K562 (cell line): Measurements from ENCODE around the gene PLA2G4D. TPM values are rescaled to one million over a fixed set of nuclear protein-coding genes. Genes with fewer than 3 reads are reported as not detected.

Source experiments
- polyA plus RNA-seq, 8 experiments: library from polyadenylated mRNA; depleted of rRNA in 4 of 8; stranded (reverse) in 5 of 8; unstranded in 3 of 8; fragments of >200 nt; fragmentation: Nextera tagmentation in 2 of 8; fragmentation: Illumina TruSeq in 1 of 8; extraction: Ambion mirVana in 2 of 8; extraction: Trizol in 1 of 8; gene quantifications; 2 replicates each; pipeline versions ENCODE4 v1.2.1 to v1.2.3, GENCODE V29; 2011 to 2014; ENCODE audit warnings: inconsistent platforms in 1 of 8, missing spikeins in 1 of 8
- total RNA-seq, 7 experiments: library from RNA; depleted of rRNA in 6 of 7; stranded (reverse); fragments of >200 nt in 6 of 7; fragmentation: Illumina TruSeq in 2 of 7; extraction: Trizol in 2 of 7; gene quantifications; 2 replicates each; pipeline versions ENCODE4 v1.2.1 to v1.2.3, GENCODE V29; 2011 to 2021; ENCODE audit warnings: low replicate concordance in 1 of 7

Gene PLA2G4D
- total and polyA plus RNA-seq, 9 of the 15 experiments (the other 6 are each of a cell fraction or from before 2014, with no cell fraction given) = 0.04 TPM; not detected in 8

Other genes with a start within 250 kb of the PLA2G4D start
- gene SPTBN5, start 200.5 kb downstream of the PLA2G4D start, total RNA-seq (2014; rRNA removed) = not detected in 2 replicates
- not detected in 2 replicates for gene SPTBN5, start 200.5 kb downstream of the PLA2G4D start, total RNA-seq (2014; rRNA removed; fragmentation: Illumina TruSeq; extraction: Trizol)
- gene SPTBN5, start 200.5 kb downstream of the PLA2G4D start, total RNA-seq (2015; rRNA removed; fragmentation: Illumina TruSeq; extraction: Trizol) = not detected in 2 replicates
- gene SPTBN5, start 200.5 kb downstream of the PLA2G4D start, total RNA-seq (2021) = 0.02 TPM in 1 of 2 replicates, not detected in the other
- gene SPTBN5, start 200.5 kb downstream of the PLA2G4D start, polyA plus RNA-seq (2011; rRNA removed) = 0.01 TPM in 1 of 2 replicates, not detected in the other
- not detected in 2 replicates for gene SPTBN5, start 200.5 kb downstream of the PLA2G4D start, polyA plus RNA-seq (2014; fragmentation: Illumina TruSeq; extraction: Trizol)
- not detected for gene SPTBN5, start 200.5 kb downstream of the PLA2G4D start, polyA plus RNA-seq (2014; fragmentation: Nextera tagmentation; extraction: Ambion mirVana)
- not detected in 2 replicates for gene SPTBN5, start 200.5 kb downstream of the PLA2G4D start, polyA plus RNA-seq (2014; rRNA removed)
- 9.8 and 12.6 TPM in 2 replicates for gene EHD4, start 122.0 kb downstream of the PLA2G4D start, total RNA-seq (2014; rRNA removed)
- gene EHD4, start 122.0 kb downstream of the PLA2G4D start, total RNA-seq (2014; rRNA removed; fragmentation: Illumina TruSeq; extraction: Trizol) = 4.6 and 5.2 TPM in 2 replicates
- 5.6 and 5.7 TPM in 2 replicates for gene EHD4, start 122.0 kb downstream of the PLA2G4D start, total RNA-seq (2015; rRNA removed; fragmentation: Illumina TruSeq; extraction: Trizol)
- 10.3 and 11.4 TPM in 2 replicates for gene EHD4, start 122.0 kb downstream of the PLA2G4D start, total RNA-seq (2021)
- gene EHD4, start 122.0 kb downstream of the PLA2G4D start, polyA plus RNA-seq (2011; rRNA removed) = 6.4 and 7.4 TPM in 2 replicates
- gene EHD4, start 122.0 kb downstream of the PLA2G4D start, polyA plus RNA-seq (2014; fragmentation: Illumina TruSeq; extraction: Trizol) = 7.0 and 8.1 TPM in 2 replicates
- under 1 TPM; 0.89 to 0.96 TPM for gene EHD4, start 122.0 kb downstream of the PLA2G4D start, polyA plus RNA-seq (2014; fragmentation: Nextera tagmentation; extraction: Ambion mirVana)
- 7.5 and 7.7 TPM in 2 replicates for gene EHD4, start 122.0 kb downstream of the PLA2G4D start, polyA plus RNA-seq (2014; rRNA removed)
- gene PLA2G4E, start 73.5 kb downstream of the PLA2G4D start, total RNA-seq (2014; rRNA removed) = not detected in 2 replicates
- gene PLA2G4E, start 73.5 kb downstream of the PLA2G4D start, total RNA-seq (2014; rRNA removed; fragmentation: Illumina TruSeq; extraction: Trizol) = not detected in 2 replicates
- not detected in 2 replicates for gene PLA2G4E, start 73.5 kb downstream of the PLA2G4D start, total RNA-seq (2015; rRNA removed; fragmentation: Illumina TruSeq; extraction: Trizol)
- gene PLA2G4E, start 73.5 kb downstream of the PLA2G4D start, total RNA-seq (2021) = not detected in 2 replicates
- gene PLA2G4E, start 73.5 kb downstream of the PLA2G4D start, polyA plus RNA-seq (2011; rRNA removed) = 0.03 TPM in 1 of 2 replicates, not detected in the other
- gene PLA2G4E, start 73.5 kb downstream of the PLA2G4D start, polyA plus RNA-seq (2014; fragmentation: Illumina TruSeq; extraction: Trizol) = not detected in 2 replicates
- not detected for gene PLA2G4E, start 73.5 kb downstream of the PLA2G4D start, polyA plus RNA-seq (2014; fragmentation: Nextera tagmentation; extraction: Ambion mirVana)
- not detected in 2 replicates for gene PLA2G4E, start 73.5 kb downstream of the PLA2G4D start, polyA plus RNA-seq (2014; rRNA removed)
- gene PLA2G4F, start 62.1 kb upstream of the PLA2G4D start, total RNA-seq (2014; rRNA removed) = not detected in 2 replicates
- gene PLA2G4F, start 62.1 kb upstream of the PLA2G4D start, total RNA-seq (2014; rRNA removed; fragmentation: Illumina TruSeq; extraction: Trizol) = not detected in 2 replicates
- not detected in 2 replicates for gene PLA2G4F, start 62.1 kb upstream of the PLA2G4D start, total RNA-seq (2015; rRNA removed; fragmentation: Illumina TruSeq; extraction: Trizol)
- gene PLA2G4F, start 62.1 kb upstream of the PLA2G4D start, total RNA-seq (2021) = 0.02 TPM in 1 of 2 replicates, not detected in the other
- not detected in 2 replicates for gene PLA2G4F, start 62.1 kb upstream of the PLA2G4D start, polyA plus RNA-seq (2011; rRNA removed)
- gene PLA2G4F, start 62.1 kb upstream of the PLA2G4D start, polyA plus RNA-seq (2014; fragmentation: Illumina TruSeq; extraction: Trizol) = not detected in 2 replicates
- gene PLA2G4F, start 62.1 kb upstream of the PLA2G4D start, polyA plus RNA-seq (2014; fragmentation: Nextera tagmentation; extraction: Ambion mirVana) = not detected
- gene PLA2G4F, start 62.1 kb upstream of the PLA2G4D start, polyA plus RNA-seq (2014; rRNA removed) = not detected in 2 replicates
- gene VPS39, start 113.7 kb upstream of the PLA2G4D start, total RNA-seq (2014; rRNA removed) = 16.8 and 17.1 TPM in 2 replicates
- 20.0 and 21.5 TPM in 2 replicates for gene VPS39, start 113.7 kb upstream of the PLA2G4D start, total RNA-seq (2014; rRNA removed; fragmentation: Illumina TruSeq; extraction: Trizol)
- gene VPS39, start 113.7 kb upstream of the PLA2G4D start, total RNA-seq (2015; rRNA removed; fragmentation: Illumina TruSeq; extraction: Trizol) = 21.6 and 23.1 TPM in 2 replicates
- 31.9 and 37.3 TPM in 2 replicates for gene VPS39, start 113.7 kb upstream of the PLA2G4D start, total RNA-seq (2021)
- gene VPS39, start 113.7 kb upstream of the PLA2G4D start, polyA plus RNA-seq (2011; rRNA removed) = 34.4 and 37.5 TPM in 2 replicates
- 27.8 and 28.7 TPM in 2 replicates for gene VPS39, start 113.7 kb upstream of the PLA2G4D start, polyA plus RNA-seq (2014; fragmentation: Illumina TruSeq; extraction: Trizol)
- 1 to 10 TPM; 3.2 to 8.0 TPM for gene VPS39, start 113.7 kb upstream of the PLA2G4D start, polyA plus RNA-seq (2014; fragmentation: Nextera tagmentation; extraction: Ambion mirVana)
- gene VPS39, start 113.7 kb upstream of the PLA2G4D start, polyA plus RNA-seq (2014; rRNA removed) = 21.8 and 28.2 TPM in 2 replicates
- 9.3 and 11.6 TPM in 2 replicates for gene GANC, start 178.6 kb upstream of the PLA2G4D start, total RNA-seq (2014; rRNA removed)
- gene GANC, start 178.6 kb upstream of the PLA2G4D start, total RNA-seq (2014; rRNA removed; fragmentation: Illumina TruSeq; extraction: Trizol) = 12.3 and 14.7 TPM in 2 replicates
- 13.2 and 15.1 TPM in 2 replicates for gene GANC, start 178.6 kb upstream of the PLA2G4D start, total RNA-seq (2015; rRNA removed; fragmentation: Illumina TruSeq; extraction: Trizol)
- 14.5 and 15.0 TPM in 2 replicates for gene GANC, start 178.6 kb upstream of the PLA2G4D start, total RNA-seq (2021)
- 19.0 and 19.2 TPM in 2 replicates for gene GANC, start 178.6 kb upstream of the PLA2G4D start, polyA plus RNA-seq (2011; rRNA removed)
- 13.6 and 15.3 TPM in 2 replicates for gene GANC, start 178.6 kb upstream of the PLA2G4D start, polyA plus RNA-seq (2014; fragmentation: Illumina TruSeq; extraction: Trizol)
- gene GANC, start 178.6 kb upstream of the PLA2G4D start, polyA plus RNA-seq (2014; fragmentation: Nextera tagmentation; extraction: Ambion mirVana) = 10 to 100 TPM; 10.9 to 17.3 TPM
- 11.1 and 14.1 TPM in 2 replicates for gene GANC, start 178.6 kb upstream of the PLA2G4D start, polyA plus RNA-seq (2014; rRNA removed)
- 19.1 and 23.7 TPM in 2 replicates for gene TMEM87A, start 178.9 kb upstream of the PLA2G4D start, total RNA-seq (2014; rRNA removed)
- gene TMEM87A, start 178.9 kb upstream of the PLA2G4D start, total RNA-seq (2014; rRNA removed; fragmentation: Illumina TruSeq; extraction: Trizol) = 32.9 and 34.6 TPM in 2 replicates
- gene TMEM87A, start 178.9 kb upstream of the PLA2G4D start, total RNA-seq (2015; rRNA removed; fragmentation: Illumina TruSeq; extraction: Trizol) = 30.0 and 36.2 TPM in 2 replicates
- gene TMEM87A, start 178.9 kb upstream of the PLA2G4D start, total RNA-seq (2021) = 21.5 and 27.7 TPM in 2 replicates
- 15.3 and 22.3 TPM in 2 replicates for gene TMEM87A, start 178.9 kb upstream of the PLA2G4D start, polyA plus RNA-seq (2011; rRNA removed)
- 26.3 and 29.6 TPM in 2 replicates for gene TMEM87A, start 178.9 kb upstream of the PLA2G4D start, polyA plus RNA-seq (2014; fragmentation: Illumina TruSeq; extraction: Trizol)
- gene TMEM87A, start 178.9 kb upstream of the PLA2G4D start, polyA plus RNA-seq (2014; fragmentation: Nextera tagmentation; extraction: Ambion mirVana) = 10 to 100 TPM; 38.3 to 43.3 TPM
- gene TMEM87A, start 178.9 kb upstream of the PLA2G4D start, polyA plus RNA-seq (2014; rRNA removed) = 16.6 and 16.7 TPM in 2 replicates